GM20431 (cell line): ENCODE measurements around the gene NPAS3.

Source experiments
- in situ Hi-C: fragments of 300-500 bp; cut with MseI, MboI; formaldehyde crosslinking; loops from one replicate; pipeline ENCODE4 v1.15.0; 2020; ENCODE audit warnings: low sequenced_read_pairs; ENCODE audit not compliant: unreplicated experiment

NPAS3 gene

DNA sequence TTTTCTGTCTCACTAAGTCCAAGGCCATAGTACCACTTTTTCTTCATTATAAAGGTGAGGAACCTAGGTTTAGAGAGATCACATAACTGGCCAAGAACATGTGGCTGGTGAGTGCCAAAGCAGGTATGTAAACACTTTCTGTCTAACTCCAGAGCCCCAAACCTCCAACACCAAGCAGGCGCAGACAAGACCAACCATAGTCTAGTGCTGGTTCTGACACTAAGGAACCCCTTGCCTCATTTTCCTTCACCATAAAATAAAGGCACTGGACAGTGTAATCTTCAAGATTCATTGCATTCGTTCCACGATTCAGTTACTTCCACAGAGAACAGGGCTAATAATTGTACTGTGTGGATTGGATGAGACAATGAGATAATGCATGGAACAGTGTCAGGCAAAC, 71.0 kb downstream of the NPAS3 start:
- in situ Hi-C loops: no loop called here

DNA sequence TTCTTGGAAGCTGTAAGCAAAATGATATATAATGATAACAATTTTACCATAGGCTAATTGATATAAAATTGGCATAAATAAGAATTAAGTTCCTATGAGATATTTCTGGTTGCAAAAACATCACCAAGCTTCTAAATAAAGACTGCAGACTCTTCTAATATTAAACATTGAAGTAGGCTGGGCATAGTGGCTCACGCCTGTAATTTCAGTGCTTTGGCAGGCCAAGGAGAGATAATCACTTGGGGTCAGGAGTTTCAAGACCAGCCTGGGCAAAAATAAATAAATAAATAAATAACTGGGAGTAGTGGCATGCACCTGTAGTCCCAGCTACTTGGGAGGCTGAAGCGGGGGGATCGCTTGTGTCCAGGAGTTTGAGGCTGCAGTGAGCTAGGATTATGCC, 71.8 kb downstream of the NPAS3 start:
- in situ Hi-C loops: no loop called here

DNA sequence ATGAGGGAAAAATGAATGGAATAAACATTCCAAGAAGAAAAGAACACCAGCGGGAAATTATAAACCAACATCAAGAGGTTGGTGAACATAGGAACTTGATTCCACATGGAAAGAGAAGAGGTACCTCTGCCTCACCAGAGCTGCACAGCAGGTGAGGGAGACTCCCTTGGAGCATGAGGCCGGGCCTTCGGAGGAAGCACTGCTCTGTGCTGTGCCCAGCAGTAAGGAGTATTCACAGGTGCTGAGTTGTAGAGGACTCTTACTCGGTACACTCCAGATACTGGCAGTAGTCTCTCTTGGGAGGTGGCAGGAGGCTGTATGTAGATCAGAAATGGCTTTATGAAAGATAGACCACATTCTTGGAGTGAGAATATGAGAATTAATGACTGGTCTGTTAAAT, 76.0 kb downstream of the NPAS3 start:
- in situ Hi-C loops: no loop called here

DNA sequence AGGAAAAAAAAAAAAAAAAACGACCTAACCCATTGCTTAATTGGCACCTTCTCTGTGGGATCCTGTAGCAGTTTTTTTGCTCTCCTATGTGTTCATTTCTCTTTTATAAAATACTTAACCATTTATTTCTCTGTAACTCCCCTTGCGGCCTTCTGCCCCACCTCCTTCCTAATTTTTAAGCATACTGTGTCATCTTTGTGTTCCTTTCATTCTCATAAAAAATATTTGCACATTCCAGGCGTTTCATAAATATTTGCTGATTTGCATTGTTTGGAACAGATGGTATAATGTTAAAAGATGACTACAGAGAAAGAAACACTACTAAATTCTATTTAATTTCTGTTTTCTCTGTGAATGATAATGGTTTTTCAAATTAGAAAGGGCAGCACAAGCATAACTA, 77.9 kb downstream of the NPAS3 start:
- in situ Hi-C loops: no loop called here

DNA sequence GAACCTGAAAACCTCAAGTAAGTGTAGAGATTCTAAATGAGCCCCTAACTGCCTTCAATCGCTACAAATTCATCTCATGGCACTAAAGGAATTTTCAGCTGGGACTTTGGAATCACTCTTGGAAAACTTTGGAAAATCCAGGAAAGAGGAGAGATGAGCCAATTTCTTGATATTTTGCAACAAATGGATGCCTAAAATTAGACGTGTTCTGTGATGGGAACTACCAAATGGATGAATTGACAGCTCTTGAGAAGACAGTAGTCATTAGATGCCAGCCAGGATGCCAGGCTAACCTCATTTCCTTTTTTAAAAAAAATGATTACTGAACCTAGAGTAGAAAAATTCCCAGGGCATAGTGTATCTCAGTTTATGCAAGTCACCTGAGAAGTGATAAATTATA, 78.3 kb downstream of the NPAS3 start:
- in situ Hi-C loops: no loop called here

DNA sequence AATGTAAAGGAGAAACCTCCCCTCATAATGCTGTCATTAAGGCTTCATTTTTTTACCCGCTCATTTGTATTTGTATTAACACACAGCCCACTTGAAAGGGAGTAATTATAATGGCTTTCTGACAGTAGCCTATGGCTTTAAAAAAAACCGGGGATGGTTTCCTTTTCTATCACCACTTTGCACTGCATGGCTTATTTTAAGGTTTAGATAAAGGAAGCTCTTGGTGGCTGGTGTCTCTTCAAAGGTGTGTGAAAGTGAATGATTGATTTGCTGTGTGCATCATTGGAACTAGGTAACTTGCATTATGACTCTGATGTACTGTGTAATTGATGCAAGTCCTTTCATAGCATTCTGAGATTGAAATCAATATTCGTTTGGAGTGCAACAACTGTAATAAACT, 80.7 kb downstream of the NPAS3 start:
- in situ Hi-C loops: no loop called here

DNA sequence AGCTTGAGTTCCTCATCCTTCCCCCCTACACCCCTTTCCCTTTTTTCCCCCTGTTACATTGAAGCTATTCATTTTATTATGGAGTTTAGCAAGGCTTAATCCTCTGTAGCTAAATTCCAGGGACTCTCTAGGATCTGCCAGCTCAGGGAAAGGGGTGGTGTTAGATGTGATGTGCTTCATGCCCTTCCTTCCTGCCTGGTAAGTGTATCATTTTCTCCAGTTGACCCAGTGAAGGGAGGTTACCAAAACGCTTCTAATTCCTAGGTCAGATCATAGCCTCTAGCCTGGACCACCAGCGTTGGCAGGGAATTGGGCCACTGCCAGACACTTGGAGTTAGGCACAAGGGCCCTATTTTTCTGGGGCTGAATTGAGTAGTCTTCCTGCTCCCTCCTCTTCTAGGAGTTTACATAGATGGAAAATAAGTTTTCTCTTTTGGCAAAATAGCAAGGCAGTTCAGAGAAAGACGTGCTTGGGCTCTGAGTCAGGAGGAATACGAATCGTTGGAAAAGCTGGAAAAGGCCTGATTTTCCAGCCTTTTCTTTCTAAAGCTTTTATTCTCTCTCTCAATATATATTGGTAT, 88.3 kb downstream of the NPAS3 start:
- in situ Hi-C loops: no loop called here

DNA sequence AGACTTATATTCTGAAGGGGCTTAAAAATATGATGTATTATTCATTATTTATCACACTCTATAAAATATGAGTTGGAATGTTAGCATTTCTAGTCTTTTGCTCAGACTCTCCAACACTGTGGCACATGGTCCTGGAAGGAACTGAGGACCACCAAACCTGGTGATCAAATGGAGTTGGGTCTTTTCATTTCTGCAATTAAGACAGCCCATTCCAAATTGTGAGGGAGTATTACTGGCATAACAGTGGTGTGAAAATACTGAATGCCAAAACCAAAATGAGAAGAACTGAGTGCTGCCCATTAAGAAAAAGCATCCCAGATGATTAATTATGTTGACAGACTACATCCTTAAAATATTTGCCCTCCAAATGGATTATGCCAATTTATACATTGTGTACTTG, 90.8 kb downstream of the NPAS3 start:
- in situ Hi-C loops: no loop called here

DNA sequence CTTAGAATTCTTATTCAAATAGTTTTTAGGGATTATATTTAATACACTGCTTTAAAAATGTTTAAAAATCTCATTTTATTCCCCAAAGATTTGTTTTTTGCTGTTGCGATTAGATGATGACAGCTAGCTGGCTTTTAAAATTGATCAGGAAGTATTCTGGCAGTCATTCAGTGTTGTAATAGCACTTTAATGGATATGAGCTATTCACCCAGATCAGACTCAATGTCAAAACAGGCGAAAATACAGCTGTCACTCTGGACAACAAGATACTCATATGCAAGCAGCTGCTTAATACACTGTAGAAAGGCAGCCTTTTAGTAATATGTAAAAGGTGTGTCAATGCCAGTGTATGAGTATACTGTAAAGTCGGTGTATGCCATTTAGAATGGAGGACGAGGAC, 91.7 kb downstream of the NPAS3 start:
- in situ Hi-C loops: no loop called here

DNA sequence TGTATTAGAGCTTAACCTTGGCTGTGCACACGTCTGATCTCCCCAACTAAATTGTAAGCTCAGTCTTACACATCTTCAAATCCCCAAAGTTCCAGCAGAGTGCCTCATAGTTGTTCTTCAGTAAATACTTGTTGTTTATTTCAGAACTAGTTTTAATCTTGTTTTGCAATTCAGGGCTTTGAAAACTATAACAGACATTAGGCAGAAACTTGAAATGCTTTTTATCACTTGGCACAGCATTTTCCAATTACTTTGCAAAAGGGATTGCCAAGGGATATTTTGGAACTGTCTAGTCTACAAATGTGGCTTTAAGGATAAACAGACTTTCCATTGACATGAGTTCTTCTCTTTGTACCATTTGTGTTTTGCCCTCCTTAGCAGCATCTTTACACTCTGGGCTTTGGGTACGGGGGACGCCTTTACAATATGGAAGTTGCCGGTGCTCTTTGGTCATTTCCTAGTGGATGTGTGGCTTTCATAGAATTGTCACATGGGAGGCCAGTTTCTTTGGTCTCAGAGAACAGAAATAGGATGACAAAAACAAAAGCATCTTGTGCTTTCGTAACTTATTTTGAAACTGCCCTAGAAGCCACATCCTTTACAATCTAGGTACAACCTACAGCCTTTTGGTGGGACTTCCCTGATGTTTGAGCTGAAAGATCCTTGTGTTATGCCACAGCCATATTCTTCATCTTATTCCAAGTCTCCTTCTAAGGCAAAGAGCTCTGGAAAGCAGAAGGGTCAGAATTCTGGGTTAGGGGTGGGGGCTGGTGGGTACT, 96.9 kb downstream of the NPAS3 start:
- in situ Hi-C loops: no loop called here

DNA sequence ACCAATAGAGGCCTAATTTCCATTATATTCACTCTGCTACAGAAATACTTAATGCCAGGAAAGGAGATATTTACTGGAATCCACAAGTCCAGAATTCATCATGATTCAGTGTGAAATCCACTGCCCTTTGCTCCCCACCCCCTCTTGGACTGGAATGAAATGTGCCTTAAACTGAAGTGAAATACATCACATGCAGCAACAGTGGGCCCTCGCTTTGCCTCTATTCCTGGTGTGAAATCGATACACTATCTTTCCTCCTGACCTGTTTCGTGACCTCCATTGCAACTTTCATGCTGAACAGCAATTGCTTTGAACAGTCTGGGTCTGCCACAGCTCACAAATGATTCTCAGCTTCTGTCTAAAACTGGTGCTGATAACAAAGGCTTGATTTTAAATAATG, 100.6 kb downstream of the NPAS3 start:
- in situ Hi-C loops: no loop called here

DNA sequence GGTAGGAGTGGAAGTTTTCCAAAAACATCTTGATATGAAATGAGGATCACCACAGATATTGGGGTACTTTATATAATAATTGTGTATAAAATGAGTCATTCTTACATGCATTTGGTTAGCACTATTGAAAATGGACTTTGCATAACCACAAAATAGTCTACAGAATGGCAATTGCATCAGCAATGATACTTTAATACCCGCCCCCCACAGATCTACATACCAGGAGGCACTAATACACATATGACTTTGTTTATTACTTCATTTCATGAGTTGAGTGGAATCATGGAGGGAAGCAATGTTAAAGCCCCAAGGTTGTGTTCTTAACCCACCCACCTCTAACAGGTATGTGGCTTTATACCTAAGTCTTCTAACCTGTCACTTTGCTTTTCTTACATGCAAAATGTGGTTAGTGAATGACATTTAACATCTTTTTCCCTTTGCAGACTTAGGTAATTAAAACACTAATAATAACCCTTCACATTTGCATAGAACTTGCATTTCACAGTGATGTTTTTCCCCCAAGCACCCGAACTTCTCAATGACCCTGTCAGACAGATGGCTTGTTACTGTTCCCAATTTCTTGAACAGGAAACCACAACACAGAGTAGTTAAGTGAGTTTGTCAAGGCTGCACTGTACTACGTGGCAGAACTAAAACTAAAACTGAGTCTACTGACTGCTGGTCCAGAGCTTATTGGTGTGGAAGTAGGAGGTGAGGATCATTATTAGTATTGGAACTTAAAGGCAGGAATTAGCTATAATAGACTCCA, 101.9 kb downstream of the NPAS3 start:
- in situ Hi-C loops: no loop called here

DNA sequence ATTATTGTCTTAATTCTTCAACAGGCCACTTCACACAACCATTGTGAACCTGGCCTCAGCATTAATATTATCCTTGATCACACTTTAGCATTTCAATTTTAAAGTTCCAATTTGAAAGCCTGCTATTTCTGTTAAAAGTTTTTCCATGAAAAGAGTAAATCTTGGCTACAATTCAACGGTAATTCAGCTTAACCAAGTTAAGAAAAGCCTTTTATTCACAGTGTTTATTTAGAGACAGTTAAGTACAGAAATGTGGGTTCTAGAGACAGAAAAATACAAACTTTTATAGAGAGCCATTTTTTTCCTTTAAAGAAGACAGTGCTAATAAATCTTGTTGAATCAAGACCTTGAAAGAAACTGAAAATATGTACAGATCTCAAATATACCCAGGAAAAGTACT, 103.9 kb downstream of the NPAS3 start:
- in situ Hi-C loops: no loop called here

DNA sequence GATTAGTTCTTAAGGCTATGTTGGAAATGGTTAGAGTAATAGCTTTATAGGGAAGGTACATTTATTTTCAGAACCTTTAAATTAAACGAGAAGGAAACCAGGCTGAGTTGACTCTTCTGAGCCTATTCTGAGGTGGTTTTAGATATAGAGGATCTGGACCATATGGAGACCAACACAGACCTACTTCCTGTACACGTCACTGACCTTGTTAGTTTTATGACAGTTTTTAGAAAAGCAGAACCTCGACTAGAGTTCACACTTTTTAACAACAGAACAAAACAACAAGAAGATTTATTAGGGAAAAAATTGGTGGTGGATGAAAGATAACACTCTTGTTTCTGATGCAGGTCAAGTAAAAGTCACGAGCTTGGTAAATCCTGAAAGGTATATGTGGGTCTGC, 107.1 kb downstream of the NPAS3 start:
- in situ Hi-C loops: no loop called here

DNA sequence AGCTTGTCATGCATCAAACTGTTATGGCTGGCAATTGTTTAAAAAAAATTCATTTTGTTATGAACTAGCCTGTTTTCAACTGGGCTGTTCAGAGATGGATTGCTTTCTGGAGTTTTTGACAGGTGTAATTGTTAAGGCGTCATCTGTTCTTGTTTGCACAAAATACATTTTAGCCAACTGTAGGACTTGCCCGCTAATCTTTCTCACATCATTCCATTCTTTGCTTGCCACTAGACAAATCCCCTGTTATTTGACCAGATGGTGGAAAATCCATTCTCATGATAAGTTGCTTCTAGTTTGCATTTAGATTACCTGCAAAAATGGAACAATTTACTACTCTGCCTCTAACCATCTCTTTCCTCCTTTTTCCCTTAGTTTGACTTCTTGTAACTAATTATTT, 114.3 kb downstream of the NPAS3 start:
- in situ Hi-C loops: no loop called here

DNA sequence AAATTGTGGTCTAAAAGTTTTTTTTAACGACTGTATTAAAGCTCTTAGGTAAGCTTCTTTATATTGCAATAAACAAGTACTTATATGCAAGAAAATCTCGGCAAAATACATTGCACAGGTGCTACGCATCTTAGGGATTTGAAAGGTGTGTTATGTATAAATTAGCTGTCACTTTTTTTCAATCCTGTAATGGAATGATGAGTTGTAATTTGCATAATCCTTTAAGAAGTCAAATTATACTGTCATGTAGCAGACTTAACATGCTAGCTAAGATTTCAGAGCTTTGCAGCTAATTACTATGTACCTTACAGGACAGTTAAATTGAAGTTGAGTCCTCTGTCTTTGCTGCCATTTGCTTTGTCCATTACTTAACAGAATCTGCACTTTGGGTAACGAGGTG, 117.5 kb downstream of the NPAS3 start:
- in situ Hi-C loops: no loop called here

DNA sequence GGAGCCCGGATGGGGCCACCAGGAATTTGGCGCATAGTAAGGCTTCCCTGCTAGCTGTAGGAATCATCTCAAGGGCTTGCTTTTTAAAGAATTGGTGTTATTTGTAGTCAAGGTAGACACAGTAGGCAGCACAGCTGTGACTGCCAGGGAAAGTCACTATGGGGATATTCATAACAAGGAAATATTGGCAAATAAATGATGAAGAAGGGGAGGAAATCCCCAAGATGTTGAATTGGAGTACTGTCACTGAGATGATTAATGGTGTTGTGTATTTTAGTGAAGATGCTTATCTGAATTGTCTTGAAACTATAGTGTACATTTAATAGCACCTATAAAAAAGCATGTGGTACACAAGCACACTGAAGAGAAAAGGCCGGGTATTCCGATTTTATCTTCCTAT, 118.9 kb downstream of the NPAS3 start:
- in situ Hi-C loops: no loop called here

DNA sequence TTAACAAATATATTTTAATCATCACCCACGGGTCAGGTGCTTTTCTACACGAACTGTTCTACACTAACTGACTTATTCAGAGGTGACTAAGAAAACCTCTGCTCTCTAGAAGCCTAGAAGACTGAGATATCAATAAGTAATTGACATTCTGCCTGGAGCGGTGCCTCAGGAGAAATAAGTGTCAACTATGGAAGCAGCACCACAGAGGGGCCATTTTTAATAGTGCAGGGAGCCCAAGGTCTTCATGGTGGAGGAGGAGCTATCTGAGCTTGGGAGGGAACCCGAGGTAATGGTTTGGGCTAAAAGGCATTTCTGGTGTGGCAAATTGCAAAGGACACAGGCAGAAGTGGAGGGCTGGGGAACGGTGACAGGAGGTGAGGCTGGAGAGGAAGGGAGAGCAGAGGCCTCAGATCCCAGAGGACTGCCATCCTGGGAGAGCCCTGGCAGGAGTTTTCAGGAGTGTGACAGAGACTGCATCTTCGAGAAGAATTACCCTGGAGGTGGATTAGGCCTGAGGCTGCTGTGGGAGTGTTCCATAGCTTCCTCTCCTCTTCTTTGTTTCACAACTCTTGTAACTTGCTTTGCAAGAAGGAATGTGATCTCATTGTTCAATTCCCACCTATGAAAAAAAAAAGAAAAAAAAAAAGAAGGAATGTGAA, 123.1 kb downstream of the NPAS3 start:
- in situ Hi-C loops: no loop called here

DNA sequence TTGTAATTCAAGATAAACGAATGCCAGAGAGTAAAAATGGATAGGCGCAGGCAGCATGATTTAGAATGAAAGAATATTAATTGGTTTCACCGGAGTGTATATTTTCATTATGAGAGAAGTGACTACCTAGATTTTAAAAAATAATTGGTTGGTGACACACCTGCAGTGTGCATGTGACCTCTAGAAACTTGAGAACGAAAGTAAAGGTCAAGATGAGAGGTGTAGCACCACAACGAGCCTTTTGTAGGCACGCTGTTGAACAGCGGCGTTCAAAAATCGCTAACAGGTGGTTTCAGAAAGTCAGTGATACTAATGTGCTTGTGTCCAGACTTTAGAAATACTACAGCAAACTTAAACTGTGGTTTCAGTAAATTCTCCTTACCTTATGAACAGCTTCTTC, 123.8 kb downstream of the NPAS3 start:
- in situ Hi-C loops: no loop called here

DNA sequence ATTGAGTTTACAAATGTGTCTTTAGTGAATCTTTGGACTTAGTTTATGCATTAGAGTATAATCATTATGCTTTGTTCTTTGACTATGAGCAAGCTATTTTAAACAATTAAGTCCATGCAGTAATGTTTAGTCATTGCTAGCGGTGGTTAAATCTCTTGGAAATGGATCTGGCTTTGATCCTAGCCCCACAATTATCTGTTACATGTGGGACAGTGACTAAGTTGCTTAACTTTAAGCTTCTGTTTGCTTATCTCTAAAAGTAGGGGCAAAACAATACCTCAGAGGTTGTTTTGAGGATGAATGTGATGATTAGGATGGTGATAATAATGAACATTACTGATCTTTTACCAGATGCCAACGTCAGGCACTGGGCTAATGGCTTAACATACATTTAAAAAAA, 124.2 kb downstream of the NPAS3 start:
- in situ Hi-C loops: no loop called here

DNA sequence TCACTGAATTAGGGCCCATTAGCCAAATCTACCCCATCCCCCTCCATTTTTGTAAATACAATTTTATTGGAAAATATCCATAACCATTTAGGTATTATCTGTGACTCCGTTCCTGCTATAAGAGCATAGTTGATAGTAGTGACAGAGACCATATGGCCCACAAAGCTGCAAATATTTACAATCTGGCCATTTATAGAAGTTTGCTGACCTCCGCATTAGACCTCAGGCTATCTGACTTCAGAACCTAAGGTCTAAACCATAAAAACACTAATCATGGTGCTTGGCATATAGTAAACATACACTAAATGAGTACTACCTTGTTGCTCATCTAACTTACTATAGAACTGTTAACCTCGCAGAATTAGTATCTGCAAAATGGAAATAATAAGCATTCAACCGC, 124.8 kb downstream of the NPAS3 start:
- in situ Hi-C loops: no loop called here
